Measurements from ENCODE around the gene RNF135.

DNA sequence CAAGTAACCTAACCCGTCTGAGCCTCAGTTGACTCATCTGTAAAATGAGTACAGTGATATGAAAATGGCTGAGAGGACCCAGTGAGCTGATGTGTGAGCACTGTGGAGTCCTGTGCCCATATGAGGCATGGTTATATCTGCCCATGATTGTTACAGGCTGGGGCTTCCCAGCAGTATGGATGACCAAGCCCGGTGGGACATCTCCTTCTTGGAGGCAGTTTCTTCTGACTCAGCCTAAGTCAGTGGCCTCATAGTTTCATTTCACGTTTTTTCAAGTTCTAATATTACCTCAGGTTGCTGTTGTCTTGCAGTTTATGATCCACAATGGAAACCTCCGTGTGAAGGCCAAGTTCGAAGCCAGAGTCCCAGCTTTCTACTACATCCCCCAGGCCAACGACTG, 44.3 kb upstream of the RNF135 start:
- TF ChIP-seq, protein P1, sequence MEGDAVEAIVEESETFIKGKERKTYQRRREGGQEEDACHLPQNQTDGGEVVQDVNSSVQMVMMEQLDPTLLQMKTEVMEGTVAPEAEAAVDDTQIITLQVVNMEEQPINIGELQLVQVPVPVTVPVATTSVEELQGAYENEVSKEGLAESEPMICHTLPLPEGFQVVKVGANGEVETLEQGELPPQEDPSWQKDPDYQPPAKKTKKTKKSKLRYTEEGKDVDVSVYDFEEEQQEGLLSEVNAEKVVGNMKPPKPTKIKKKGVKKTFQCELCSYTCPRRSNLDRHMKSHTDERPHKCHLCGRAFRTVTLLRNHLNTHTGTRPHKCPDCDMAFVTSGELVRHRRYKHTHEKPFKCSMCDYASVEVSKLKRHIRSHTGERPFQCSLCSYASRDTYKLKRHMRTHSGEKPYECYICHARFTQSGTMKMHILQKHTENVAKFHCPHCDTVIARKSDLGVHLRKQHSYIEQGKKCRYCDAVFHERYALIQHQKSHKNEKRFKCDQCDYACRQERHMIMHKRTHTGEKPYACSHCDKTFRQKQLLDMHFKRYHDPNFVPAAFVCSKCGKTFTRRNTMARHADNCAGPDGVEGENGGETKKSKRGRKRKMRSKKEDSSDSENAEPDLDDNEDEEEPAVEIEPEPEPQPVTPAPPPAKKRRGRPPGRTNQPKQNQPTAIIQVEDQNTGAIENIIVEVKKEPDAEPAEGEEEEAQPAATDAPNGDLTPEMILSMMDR (IDR thresholded peaks at IDR 0.05) = no peak
- no peak for TF ChIP-seq POLR2A (IDR thresholded peaks at IDR 0.05)

All from body of pancreas (tissue), 4 donors.